ENCODE data around the gene FBXW12. TPM values are rescaled to one million over a fixed set of nuclear protein-coding genes. Genes with fewer than 3 reads are reported as not detected.

Gene FBXW12
- total RNA-seq, 1 donor from 2014 or later, result not detected

GRCh38 chr3:48418651-48419050, 46.6 kb downstream of the FBXW12 start:
- TF ChIP-seq POLR2A (IDR thresholded peaks at IDR 0.05) (no peak), CTCF (IDR thresholded peaks at IDR 0.05) (no peak), POLR2AphosphoS5 (IDR thresholded peaks at IDR 0.05; ENCODE audit: insufficient read depth in 1 of 2, low read depth in 1 of 2) (no peak)
- no peak overlapping the region for H3K27ac ChIP-seq
- no peaks in the 10 kb centered on the region for H3K9me3 ChIP-seq
- DNase-seq (ENCODE audit: extremely low spot score in 2 of 2), result no peak
- H3K4me1 ChIP-seq, result peaks cover 32% of the 10 kb centered on the region
- H3K4me3 ChIP-seq, result no peak overlapping the region
- H3K27me3 ChIP-seq, result no peaks in the 10 kb centered on the region
- intact Hi-C loops (cut with DNase I), result no loop called here
- peaks cover 0 to 68% of the 10 kb centered on the region in 2 donors for H3K36me3 ChIP-seq

- H3K4me1 ChIP-seq, result peaks cover 32% of the 10 kb centered on the region
- H3K27me3 ChIP-seq, result no peaks in the 10 kb centered on the region
- DNase-seq (ENCODE audit: extremely low spot score in 2 of 2), result no peak
- no peak overlapping the region for H3K4me3 ChIP-seq
- H3K27ac ChIP-seq, result no peak overlapping the region
- H3K9me3 ChIP-seq, result no peaks in the 10 kb centered on the region
- H3K36me3 ChIP-seq, result peaks cover 0 to 67% of the 10 kb centered on the region in 2 donors
- intact Hi-C loops (cut with DNase I), result no loop called here
- TF ChIP-seq CTCF (IDR thresholded peaks at IDR 0.05) (no peak), POLR2AphosphoS5 (IDR thresholded peaks at IDR 0.05; ENCODE audit: insufficient read depth in 1 of 2, low read depth in 1 of 2) (no peak), POLR2A (IDR thresholded peaks at IDR 0.05) (no peak)
These were observed 47.1 kb downstream of the FBXW12 start for GRCh38 chr3:48419149-48419548.

- Histone ChIP-seq H3K4me1 (peaks cover 32% of the 10 kb centered on the region), H3K4me3 (no peak overlapping the region), H3K27me3 (no peaks in the 10 kb centered on the region), H3K36me3 (peaks cover 0 to 62% of the 10 kb centered on the region in 2 donors), H3K27ac (no peak overlapping the region), H3K9me3 (no peaks in the 10 kb centered on the region)
- intact Hi-C loops (cut with DNase I), result no loop called here
- TF ChIP-seq POLR2AphosphoS5 (IDR thresholded peaks at IDR 0.05; ENCODE audit: insufficient read depth in 1 of 2, low read depth in 1 of 2), result no peak
- TF ChIP-seq POLR2A (IDR thresholded peaks at IDR 0.05), result no peak
- TF ChIP-seq CTCF (IDR thresholded peaks at IDR 0.05), result no peak
- no peak for DNase-seq (ENCODE audit: extremely low spot score in 2 of 2)
These were observed 47.6 kb downstream of the FBXW12 start for GRCh38 chr3:48419597-48419996.

- DNase-seq (ENCODE audit: extremely low spot score in 2 of 2), result no peak
- H3K4me1 ChIP-seq, result peaks cover 41% of the 10 kb centered on the region
These were observed 48.5 kb downstream of the FBXW12 start for GRCh38 chr3:48420561-48420960.

More at GRCh38 chr3:48420561-48420960, 48.5 kb downstream of the FBXW12 start:
- Histone ChIP-seq H3K36me3 (peaks cover 0 to 53% of the 10 kb centered on the region in 2 donors), H3K4me3 (no peak overlapping the region), H3K27me3 (no peaks in the 10 kb centered on the region), H3K27ac (no peak overlapping the region), H3K9me3 (no peaks in the 10 kb centered on the region)
- intact Hi-C loops (cut with DNase I), result no loop called here
- no peak for TF ChIP-seq POLR2A (IDR thresholded peaks at IDR 0.05)
- TF ChIP-seq POLR2AphosphoS5 (IDR thresholded peaks at IDR 0.05; ENCODE audit: insufficient read depth in 1 of 2, low read depth in 1 of 2), result no peak
- TF ChIP-seq CTCF (IDR thresholded peaks at IDR 0.05), result no peak
